Smooth muscle cell (in vitro differentiated cells): ENCODE results near the gene STX11. TPM values are rescaled to one million over a fixed set of nuclear protein-coding genes. Genes with fewer than 3 reads are reported as not detected.

Experiments
- DNase-seq: peaks from one replicate; lab custom pipeline; 2025; ENCODE audit not compliant: unreplicated experiment; lab: John Stamatoyannopoulos, UW
- H2AFZ ChIP-seq: fragments of 200-600 bp; sonication (generic); 2 replicates; pipeline ENCODE4 v1.6.0; 2016; ENCODE audit warnings: antibody characterized with exemption, low read depth, mild to moderate bottlenecking
- H3F3A ChIP-seq: fragments of 200-600 bp; sonication (generic); 2 replicates; pipeline ENCODE4 v1.6.0; 2017; ENCODE audit warnings: antibody characterized with exemption, low read depth
- H3K27ac ChIP-seq: fragments of 200-600 bp; sonication (generic); 2 replicates; pipeline ENCODE4 v1.5.1; 2016; ENCODE audit warnings: low read depth, mild to moderate bottlenecking
- H3K27me3 ChIP-seq: fragments of 200-600 bp; sonication (generic); 2 replicates; pipeline ENCODE4 v1.6.1; 2016; ENCODE audit warnings: low read depth, mild to moderate bottlenecking
- H3K36me3 ChIP-seq: fragments of 200-600 bp; sonication (generic); 2 replicates; pipeline ENCODE4 v1.5.1; 2016; ENCODE audit warnings: low read depth
- H3K4me1 ChIP-seq: fragments of 200-600 bp; sonication (generic); 2 replicates; pipeline ENCODE4 v1.5.1; 2016; ENCODE audit warnings: low read depth
- H3K4me2 ChIP-seq: fragments of 200-600 bp; sonication (generic); 2 replicates; pipeline ENCODE4 v1.6.0; 2016; ENCODE audit warnings: mild to moderate bottlenecking
- H3K4me3 ChIP-seq: fragments of 200-600 bp; sonication (generic); 2 replicates; pipeline ENCODE4 v1.5.1; 2016; ENCODE audit warnings: mild to moderate bottlenecking
- H3K79me2 ChIP-seq: fragments of 200-600 bp; sonication (generic); 2 replicates; pipeline ENCODE4 v1.6.0; 2016; ENCODE audit warnings: low read depth, mild to moderate bottlenecking
- H3K9ac ChIP-seq: fragments of 200-600 bp; sonication (generic); 2 replicates; pipeline ENCODE4 v1.6.0; 2016; ENCODE audit warnings: low read depth
- H3K9me3 ChIP-seq: fragments of 200-600 bp; sonication (generic); replicated peaks from 2 replicates; pipeline ENCODE4 v1.5.1; 2016; ENCODE audit warnings: low read depth
- H4K20me1 ChIP-seq: fragments of 200-600 bp; sonication (generic); 2 replicates; pipeline ENCODE4 v1.6.0; 2016; ENCODE audit warnings: low read depth
- WGBS: methylation state at CpG from one replicate; pipeline ENCODE4 v1.1.7; 2016; ENCODE audit warnings: low lambda C conversion rate; 5-methylcytosine and 5-hydroxymethylcytosine counted together
- polyA plus RNA-seq: library from polyadenylated mRNA; unstranded; fragments of >200 nt; fragmentation: Nextera tagmentation; extraction: Ambion mirVana; gene quantifications from 2 replicates; pipeline ENCODE4 v1.2.1, GENCODE V29; 2016
- total RNA-seq: library from RNA; depleted of rRNA; stranded (reverse); fragments of >200 nt; gene quantifications from 2 replicates; pipeline ENCODE4 v1.2.3, GENCODE V29; 2014
- TF ChIP-seq, protein P1 (sequence below): fragments of 200-600 bp; sonication (generic); IDR thresholded peaks from 2 replicates; pipeline ENCODE4 v1.5.1; 2017; ENCODE audit warnings: borderline replicate concordance, mild to moderate bottlenecking, antibody characterized with exemption; ENCODE audit not compliant: insufficient read depth, poor library complexity, severe bottlenecking

The STX11 gene
- total and polyA plus RNA-seq, 2 experiments from 2014 or later = 0.53 to 0.72 TPM

DNA sequence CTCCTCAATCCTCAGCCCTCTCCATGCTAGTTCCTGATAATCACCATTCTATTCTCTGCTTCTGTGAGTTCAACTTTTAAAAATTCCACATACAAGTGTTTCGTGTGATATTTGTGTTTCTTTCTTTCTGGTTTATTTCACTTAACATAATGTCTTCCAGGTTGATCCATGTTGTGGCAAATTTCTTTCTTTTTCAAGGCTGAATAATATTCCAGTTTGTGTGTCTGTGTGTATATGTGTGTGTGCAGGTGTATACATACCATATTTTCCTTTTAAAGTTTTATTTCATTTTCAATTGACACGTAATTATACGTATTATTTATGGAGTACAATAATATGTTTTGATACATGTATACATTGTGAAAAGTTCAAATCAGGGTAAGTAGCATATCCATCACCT, 35.1 kb upstream of the STX11 start:
- TF ChIP-seq, protein P1, sequence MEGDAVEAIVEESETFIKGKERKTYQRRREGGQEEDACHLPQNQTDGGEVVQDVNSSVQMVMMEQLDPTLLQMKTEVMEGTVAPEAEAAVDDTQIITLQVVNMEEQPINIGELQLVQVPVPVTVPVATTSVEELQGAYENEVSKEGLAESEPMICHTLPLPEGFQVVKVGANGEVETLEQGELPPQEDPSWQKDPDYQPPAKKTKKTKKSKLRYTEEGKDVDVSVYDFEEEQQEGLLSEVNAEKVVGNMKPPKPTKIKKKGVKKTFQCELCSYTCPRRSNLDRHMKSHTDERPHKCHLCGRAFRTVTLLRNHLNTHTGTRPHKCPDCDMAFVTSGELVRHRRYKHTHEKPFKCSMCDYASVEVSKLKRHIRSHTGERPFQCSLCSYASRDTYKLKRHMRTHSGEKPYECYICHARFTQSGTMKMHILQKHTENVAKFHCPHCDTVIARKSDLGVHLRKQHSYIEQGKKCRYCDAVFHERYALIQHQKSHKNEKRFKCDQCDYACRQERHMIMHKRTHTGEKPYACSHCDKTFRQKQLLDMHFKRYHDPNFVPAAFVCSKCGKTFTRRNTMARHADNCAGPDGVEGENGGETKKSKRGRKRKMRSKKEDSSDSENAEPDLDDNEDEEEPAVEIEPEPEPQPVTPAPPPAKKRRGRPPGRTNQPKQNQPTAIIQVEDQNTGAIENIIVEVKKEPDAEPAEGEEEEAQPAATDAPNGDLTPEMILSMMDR = no peak
- Histone ChIP-seq H3K4me1 (no peaks in the 10 kb centered on the region), H3F3A (no peaks in the 10 kb centered on the region), H3K79me2 (no peaks in the 10 kb centered on the region), H4K20me1 (no peaks in the 10 kb centered on the region), H2AFZ (no peak overlapping the region), H3K9me3 (no peaks in the 10 kb centered on the region), H3K27me3 (no peaks in the 10 kb centered on the region), H3K4me2 (no peak overlapping the region), H3K27ac (no peak overlapping the region), H3K36me3 (no peaks in the 10 kb centered on the region), H3K9ac (no peak overlapping the region), H3K4me3 (no peak overlapping the region)
- 90% methylated on average over 3 of the region's 3 CpGs for WGBS
- DNase-seq = no peak

DNA sequence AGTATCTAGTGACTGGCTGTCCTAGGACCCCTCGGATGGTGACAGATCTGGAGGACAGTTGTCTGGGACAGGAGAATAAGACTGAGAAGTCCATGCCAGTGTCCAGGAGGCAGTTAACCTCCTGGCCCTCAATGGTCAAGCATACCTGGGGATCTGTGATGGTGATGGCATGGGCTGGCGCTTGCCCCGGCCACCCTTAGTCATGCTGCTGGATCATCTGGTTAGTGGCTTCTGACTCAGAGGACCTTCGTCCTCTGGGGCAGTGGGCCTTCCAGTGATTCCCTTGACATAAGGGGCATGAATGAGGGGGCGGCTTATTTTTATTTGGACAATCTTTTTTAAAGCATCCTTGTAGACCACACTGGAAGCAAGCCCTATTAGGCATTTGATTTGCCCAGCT, 30.9 kb upstream of the STX11 start:
- Histone ChIP-seq H3K4me1 (no peaks in the 10 kb centered on the region), H3K36me3 (no peaks in the 10 kb centered on the region), H3K4me2 (no peak overlapping the region), H4K20me1 (no peaks in the 10 kb centered on the region), H3F3A (no peaks in the 10 kb centered on the region), H3K79me2 (no peaks in the 10 kb centered on the region), H3K9ac (no peak overlapping the region), H2AFZ (no peak overlapping the region), H3K4me3 (no peak overlapping the region), H3K27me3 (no peaks in the 10 kb centered on the region), H3K9me3 (no peaks in the 10 kb centered on the region), H3K27ac (no peak overlapping the region)
- DNase-seq = no peak
- WGBS = 89% methylated on average over 5 of the region's 5 CpGs
- TF ChIP-seq, protein P1 = no peak

DNA sequence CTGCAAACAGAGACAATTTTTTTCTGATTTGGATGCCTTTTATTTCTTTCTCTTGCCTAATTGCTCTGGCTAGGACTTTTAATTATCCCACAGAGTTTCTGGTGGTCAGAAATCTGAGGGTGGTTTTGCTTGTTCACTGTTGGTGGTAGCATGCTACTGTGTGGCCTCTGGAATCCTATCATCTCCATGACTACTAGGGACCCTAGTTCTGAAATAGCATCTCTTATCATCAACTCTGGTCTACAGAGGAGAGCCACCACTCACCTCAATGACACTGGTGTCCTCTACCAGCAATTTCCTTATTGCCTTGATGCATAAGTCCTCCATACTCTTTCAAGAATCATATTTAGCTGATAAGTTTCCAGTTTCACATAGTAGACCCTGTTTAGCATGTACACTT, 27.5 kb upstream of the STX11 start:
- no peak overlapping the region for H3K4me3 ChIP-seq
- no peaks in the 10 kb centered on the region for H3K27me3 ChIP-seq
- DNase-seq = no peak
- no peak overlapping the region for H3K4me2 ChIP-seq
- no peak overlapping the region for H2AFZ ChIP-seq
- H3K4me1 ChIP-seq = no peaks in the 10 kb centered on the region
- H3K79me2 ChIP-seq = no peaks in the 10 kb centered on the region
- H3K27ac ChIP-seq = no peak overlapping the region
- H3K9ac ChIP-seq = no peak overlapping the region
- TF ChIP-seq, protein P1 = no peak
- H3F3A ChIP-seq = no peaks in the 10 kb centered on the region
- no peaks in the 10 kb centered on the region for H3K9me3 ChIP-seq
- H4K20me1 ChIP-seq = no peaks in the 10 kb centered on the region
- H3K36me3 ChIP-seq = no peaks in the 10 kb centered on the region

DNA sequence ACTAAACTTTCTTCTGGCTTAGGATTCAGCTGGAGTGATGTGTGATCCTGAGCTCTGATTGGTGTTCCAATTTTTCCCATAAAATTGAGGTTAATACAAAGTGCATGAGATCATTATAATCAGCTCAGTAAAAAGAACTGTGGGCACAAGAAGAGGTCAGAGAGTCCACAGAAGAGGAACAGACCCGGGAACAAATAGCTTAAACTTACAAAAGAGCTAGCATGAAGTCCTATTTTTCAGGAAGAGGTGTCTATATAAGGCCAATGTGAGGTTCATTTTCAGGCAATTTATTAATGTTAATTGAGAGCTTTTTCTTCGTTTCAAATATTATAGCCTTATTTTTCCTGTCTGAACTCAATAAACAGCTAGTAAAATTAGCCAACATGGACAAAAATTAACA, 26.9 kb upstream of the STX11 start:
- WGBS = 73% methylated on average over 2 of the region's 2 CpGs
- Histone ChIP-seq H3K4me1 (no peaks in the 10 kb centered on the region), H3K36me3 (no peaks in the 10 kb centered on the region), H3K4me2 (no peak overlapping the region), H3K9me3 (no peaks in the 10 kb centered on the region), H3K4me3 (no peak overlapping the region), H3K27ac (no peak overlapping the region), H3K27me3 (no peaks in the 10 kb centered on the region), H4K20me1 (no peaks in the 10 kb centered on the region), H2AFZ (no peak overlapping the region), H3F3A (no peaks in the 10 kb centered on the region), H3K9ac (no peak overlapping the region), H3K79me2 (no peaks in the 10 kb centered on the region)
- no peak for DNase-seq
- TF ChIP-seq, protein P1 = no peak
